Inflammatory macrophage treated with lipopolysaccharide for 4 hours (primary cell): ENCODE data around the gene EFNA2.

Experiments used
- DNase-seq: peaks from one replicate; pipeline ENCODE4 v3.0.0-alpha.2; 2020

The EFNA2 gene

DNA sequence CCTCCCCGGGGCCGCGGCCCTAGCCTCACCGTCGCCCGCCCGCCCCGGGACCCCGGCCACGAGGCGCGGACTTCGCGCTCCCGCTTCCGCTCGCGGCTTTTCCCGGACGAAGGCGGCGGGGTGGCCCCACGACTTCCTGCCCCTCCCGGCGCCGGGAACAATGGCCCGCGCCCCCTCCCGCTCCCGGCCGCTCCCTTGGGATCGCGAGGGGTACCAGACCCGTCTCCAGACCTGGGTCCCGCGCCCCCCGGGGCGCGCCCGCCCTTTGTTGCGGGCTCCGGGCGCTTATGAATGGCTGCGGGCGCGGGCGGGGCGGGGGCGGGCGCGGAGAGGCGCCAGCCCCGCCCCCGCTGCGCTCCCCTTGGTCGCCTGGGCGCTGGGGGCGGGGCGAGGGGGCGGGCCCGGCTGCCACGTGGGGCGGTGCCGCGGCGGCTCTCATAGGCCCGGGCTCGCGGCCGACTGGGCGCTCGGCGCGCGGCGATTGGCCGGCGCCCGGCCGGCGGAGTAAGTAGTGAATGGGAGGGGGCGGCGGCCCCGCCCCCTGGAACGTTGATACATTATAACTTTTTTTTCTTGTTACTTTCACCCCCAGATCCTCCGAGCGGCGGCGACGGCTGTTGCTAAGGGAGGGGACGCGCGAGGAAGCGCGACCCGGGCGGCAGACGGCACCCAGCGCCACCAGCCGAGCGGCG is 36.2 kb upstream of the EFNA2 start:
- DNase-seq, result peak; percentile 96

DNA sequence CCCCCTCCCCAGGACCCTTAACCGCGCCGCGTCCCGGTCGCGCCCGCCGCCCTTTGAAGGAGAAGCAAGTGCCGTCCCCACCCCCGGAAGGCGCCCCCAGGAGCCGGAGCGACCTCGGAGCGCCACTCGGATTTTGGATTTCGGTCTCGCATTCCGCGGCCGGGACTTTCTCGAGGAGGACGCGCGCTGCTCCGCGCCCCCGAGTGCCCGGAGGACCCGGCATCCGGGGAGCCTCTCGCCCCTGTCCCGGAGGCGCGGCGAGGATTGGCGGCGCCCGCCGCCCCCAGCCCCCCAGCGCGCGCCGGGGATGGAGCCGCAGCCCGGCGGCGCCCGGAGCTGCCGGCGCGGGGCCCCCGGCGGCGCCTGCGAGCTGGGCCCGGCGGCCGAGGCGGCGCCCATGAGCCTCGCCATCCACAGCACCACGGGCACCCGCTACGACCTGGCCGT is 35.7 kb upstream of the EFNA2 start:
- DNase-seq, result no peak

DNA sequence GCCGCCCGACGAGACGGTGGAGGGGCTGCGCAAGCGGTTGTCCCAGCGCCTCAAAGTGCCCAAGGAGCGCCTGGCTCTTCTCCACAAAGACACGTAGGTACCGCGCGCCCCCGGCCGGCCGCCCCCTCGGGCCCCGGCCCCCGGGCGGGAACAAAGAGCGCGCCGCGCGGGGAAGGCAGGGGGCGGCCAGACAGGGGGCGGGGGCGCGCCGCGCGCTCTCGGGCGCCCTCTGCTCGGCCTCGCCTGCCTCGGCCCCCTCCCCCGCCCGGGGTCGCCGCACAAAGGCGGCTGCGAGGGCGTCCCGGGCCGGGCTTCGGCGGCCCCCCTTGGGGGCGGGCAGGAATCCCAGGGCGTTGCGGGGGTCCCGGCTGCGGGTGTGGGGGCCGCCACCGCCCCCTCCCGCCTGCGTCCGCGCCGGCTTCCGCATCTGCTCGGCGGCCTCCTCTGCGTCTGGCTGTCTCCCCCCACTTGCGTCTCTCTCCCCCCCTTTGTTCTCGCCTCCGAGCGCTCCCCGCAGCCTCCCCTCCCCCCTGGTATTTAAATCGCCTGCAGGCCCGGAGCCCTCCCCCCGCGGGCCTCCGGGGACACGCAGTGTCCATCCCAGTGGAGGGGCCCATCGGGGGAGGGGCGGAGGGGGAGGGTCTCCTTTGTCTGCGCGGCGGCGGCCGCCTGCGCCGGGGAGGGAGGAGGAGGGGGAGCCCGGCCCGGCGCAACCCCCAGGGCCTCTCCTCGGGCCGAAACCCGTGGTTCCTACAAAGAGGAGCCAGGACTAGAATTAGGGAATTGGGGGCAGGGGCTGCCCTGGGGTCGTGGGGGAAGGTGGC is 35.0 kb upstream of the EFNA2 start:
- DNase-seq, result no peak

- DNase-seq, result peak; percentile 94
Measured at GRCh38 chr19:1251330-1252220, 34.1 kb upstream of the EFNA2 start.

- DNase-seq, result peak; percentile 96
Measured at GRCh38 chr19:1252221-1252820, 33.4 kb upstream of the EFNA2 start.

- peak; percentile 95 for DNase-seq
Measured at GRCh38 chr19:1252821-1253513, 32.7 kb upstream of the EFNA2 start.

- no peak for DNase-seq
Measured at GRCh38 chr19:1253514-1254080, 32.1 kb upstream of the EFNA2 start.

GRCh38 chr19:1254081-1254527 is 31.6 kb upstream of the EFNA2 start:
- no peak for DNase-seq

DNA sequence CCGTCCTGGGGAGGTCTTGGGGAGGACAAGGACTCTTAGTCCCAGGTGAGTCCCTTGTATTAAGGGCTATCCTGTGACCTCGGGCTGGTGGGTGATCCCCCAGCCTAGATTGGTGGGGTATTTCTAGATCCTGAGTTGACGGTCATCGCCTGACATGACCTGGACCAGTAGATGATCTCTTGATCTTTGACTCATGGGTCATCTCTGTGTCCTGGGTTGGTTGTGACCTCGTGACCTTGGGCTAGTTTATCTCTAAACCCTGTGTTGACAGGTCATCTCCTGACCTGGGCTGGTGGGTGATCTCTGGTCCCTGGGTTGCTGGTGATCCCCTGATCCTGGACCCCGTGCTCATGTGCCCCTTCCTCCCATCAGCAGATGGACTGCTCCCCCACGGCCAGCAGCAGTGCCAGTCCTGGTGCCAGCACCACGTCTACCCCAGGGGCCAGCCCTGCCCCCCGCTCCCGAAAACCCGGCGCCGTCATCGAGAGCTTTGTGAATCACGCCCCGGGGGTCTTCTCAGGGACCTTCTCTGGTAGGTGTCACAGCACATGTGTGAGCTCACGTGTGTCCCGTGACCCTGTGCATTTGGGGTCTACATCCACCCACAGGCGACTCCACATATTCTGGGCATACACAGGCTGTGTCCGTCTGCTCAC is 31.0 kb upstream of the EFNA2 start:
- no peak for DNase-seq

DNA sequence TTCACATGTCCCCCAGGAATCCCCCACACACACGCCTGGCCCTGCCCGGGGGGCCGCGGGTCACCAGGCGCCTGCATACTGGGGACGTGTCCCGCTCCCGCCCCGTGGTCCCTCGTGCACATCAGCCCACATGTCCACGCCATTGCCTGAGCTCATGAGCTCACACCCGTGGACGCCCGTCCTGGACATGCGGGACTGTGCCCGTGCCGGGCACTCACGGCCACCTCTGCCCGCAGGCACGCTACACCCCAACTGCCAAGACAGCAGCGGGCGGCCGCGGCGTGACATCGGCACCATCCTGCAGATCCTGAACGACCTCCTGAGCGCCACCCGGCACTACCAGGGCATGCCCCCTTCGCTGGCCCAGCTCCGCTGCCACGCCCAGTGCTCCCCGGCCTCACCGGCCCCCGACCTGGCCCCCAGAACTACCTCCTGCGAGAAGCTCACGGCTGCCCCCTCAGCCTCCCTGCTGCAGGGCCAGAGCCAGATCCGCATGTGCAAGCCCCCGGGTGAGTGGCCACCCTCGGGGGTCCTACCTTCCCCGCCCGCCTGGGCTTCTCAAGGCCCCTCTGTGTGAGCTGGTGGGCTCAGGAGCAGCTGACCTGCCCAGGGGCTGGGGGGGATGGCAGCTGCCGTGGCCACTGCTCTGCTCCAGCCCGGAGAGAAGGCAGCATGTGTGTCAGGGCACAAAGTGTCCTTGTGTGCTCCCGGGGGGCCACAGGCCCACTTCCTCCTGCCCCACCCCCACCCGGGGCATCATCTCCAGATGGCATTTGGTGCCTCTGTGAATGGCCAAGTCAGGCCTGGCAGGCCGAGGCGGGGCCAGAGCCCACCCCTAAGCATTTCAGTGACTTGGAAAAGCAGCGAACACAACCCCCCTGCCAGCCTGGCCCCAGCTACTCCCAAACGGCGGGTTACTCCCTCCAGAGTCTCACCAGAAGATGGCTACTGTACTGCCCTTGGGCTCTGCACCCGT is 30.2 kb upstream of the EFNA2 start:
- no peak for DNase-seq

GRCh38 chr19:1256646-1257474 is 28.8 kb upstream of the EFNA2 start:
- no peak for DNase-seq

DNA sequence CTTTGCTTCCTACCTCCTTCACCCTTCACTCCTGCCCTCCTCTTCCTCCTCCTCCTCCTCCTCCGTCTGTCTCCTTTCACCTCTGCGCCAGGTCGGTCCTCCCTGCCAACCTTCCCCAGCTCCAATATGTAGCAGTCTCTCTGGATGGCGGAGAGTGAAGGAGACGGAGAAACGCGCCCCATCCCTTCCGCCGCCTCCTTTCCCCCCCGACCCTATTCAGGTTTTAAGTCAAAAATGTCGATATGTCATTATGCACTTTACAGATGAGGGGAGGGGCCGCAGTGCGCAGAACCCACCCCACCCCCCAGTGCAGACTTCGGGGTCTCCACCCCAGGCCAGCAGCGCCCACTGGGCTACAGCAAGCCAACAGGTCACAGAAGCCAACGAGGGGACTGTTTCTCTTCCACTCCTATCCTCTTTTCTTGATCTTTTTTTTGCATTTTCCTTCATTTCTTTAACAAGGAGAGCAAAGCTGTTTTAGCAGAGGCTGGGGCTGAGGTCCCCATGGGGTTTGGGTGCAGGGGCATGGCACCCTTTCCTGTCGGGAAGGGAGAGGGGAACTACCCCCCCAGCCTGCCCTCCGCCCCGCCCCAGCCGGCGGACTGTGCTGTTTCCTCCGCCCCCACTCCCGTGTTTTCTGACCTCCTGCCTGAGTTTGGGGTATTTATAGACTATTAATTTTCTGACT is 28.1 kb upstream of the EFNA2 start:
- DNase-seq, result no peak

DNA sequence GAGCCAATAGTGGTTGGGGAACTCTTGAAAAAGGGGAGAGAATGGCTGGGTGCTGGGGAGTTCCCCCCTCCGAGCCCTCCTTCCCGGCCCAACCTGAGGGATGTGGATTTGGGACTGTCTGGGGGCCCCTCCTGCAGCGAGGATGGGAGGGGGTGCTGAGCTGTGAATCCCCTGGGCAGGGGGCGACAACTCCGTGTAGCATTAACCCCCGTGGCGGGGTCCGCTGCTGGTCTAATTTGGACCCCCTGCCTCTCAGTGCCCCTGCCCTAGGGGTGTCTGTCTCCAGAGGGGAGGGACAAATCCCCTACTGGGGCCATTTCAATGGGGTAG is 27.5 kb upstream of the EFNA2 start:
- no peak for DNase-seq

- no peak for DNase-seq
Measured at GRCh38 chr19:1258707-1259205, 26.9 kb upstream of the EFNA2 start.

GRCh38 chr19:1259206-1259875 is 26.3 kb upstream of the EFNA2 start:
- peak; percentile 74 for DNase-seq

GRCh38 chr19:1259876-1260748 is 25.6 kb upstream of the EFNA2 start:
- DNase-seq, result peak; percentile 49
